IPS-NIHi7 (cell line): ENCODE data around the gene FXYD7.
A peak's percentile ranks its signal among the peaks of the same experiment; 100 is the strongest.
"Not testable (repeated sequence)": the region's sequence is repeated elsewhere in the genome, so short reads cannot be mapped to it uniquely, and the experiment has no call there.

Experiments used
- DNase-seq: peaks from one replicate; pipeline ENCODE4 v3.0.0; 2012; ENCODE audit warnings: mixed read lengths; ENCODE audit errors: extremely low spot score

The FXYD7 gene

GRCh38 chr19:35126624-35126959, 16.5 kb upstream of the FXYD7 start:
- no peak for DNase-seq

GRCh38 chr19:35127871-35128270, 15.2 kb upstream of the FXYD7 start:
- DNase-seq, result no peak

- DNase-seq, result no peak
Measured at GRCh38 chr19:35128398-35129057, 14.5 kb upstream of the FXYD7 start.

- not testable (repeated sequence) for DNase-seq
Measured at GRCh38 chr19:35129724-35130274, 13.3 kb upstream of the FXYD7 start.

GRCh38 chr19:35130761-35131720, 12.0 kb upstream of the FXYD7 start:
- no peak for DNase-seq

- DNase-seq, result no peak
Measured at GRCh38 chr19:35132254-35132653, 10.8 kb upstream of the FXYD7 start.

- DNase-seq, result no peak
Measured at GRCh38 chr19:35133826-35134225, 9.2 kb upstream of the FXYD7 start.

- no peak for DNase-seq
Measured at GRCh38 chr19:35134601-35135242, 8.3 kb upstream of the FXYD7 start, which contains the start of gene LGI4. TSS of gene LGI4 (minus strand) at chr19:35135059. CDS start at chr19:35134680, 379 bp downstream.

GRCh38 chr19:35135389-35135909, 7.6 kb upstream of the FXYD7 start:
- DNase-seq, result peak; percentile 95

GRCh38 chr19:35136231-35136630, 6.8 kb upstream of the FXYD7 start:
- no peak for DNase-seq

- DNase-seq, result no peak
Measured at GRCh38 chr19:35136977-35137702, 5.9 kb upstream of the FXYD7 start.

GRCh38 chr19:35138305-35138892, 4.7 kb upstream of the FXYD7 start, which contains the start of gene FXYD1:
TSS of gene FXYD1 (plus strand) at chr19:35138824. CDS start at chr19:35140080, 1,256 bp downstream.
- no peak for DNase-seq

GRCh38 chr19:35140207-35140961, 2.7 kb upstream of the FXYD7 start:
- DNase-seq, result no peak

- DNase-seq, result peak; percentile 100
Measured at GRCh38 chr19:35140962-35141836, 1.9 kb upstream of the FXYD7 start.

- no peak for DNase-seq
Measured at GRCh38 chr19:35141837-35142605, 1.0 kb upstream of the FXYD7 start.

GRCh38 chr19:35142606-35143230, 337 bp upstream of the FXYD7 start:
- DNase-seq, result peak; percentile 65

- no peak for DNase-seq
Measured at GRCh38 chr19:35143818-35144217, 763 bp downstream of the FXYD7 start.

GRCh38 chr19:35144259-35144599, 1.2 kb downstream of the FXYD7 start:
- no peak for DNase-seq
